WTC11 (cell line): ENCODE data around the gene PACS1. TPM values are rescaled to one million over a fixed set of nuclear protein-coding genes. Genes with fewer than 3 reads are reported as not detected.

ENCODE experiments used
- ATAC-seq: fragments of 200-7000 bp; cut with Tn5 transposase; 2 replicates; pipeline ENCODE4 v1.10.0; 2021; ENCODE audit warnings: mild to moderate bottlenecking, moderate library complexity
- CTCF ChIA-PET: fragments of 300-600 bp; sonication (Branson Sonifier 250); formaldehyde crosslinking; loops from one replicate; lab custom pipeline; 2021; ENCODE audit warnings: antibody characterized with exemption; lab: Charles Lee
- POLR2A ChIA-PET: fragments of 350-600 bp; sonication (Branson Sonifier 250); formaldehyde crosslinking; loops from one replicate; lab custom pipeline; 2021; ENCODE audit warnings: antibody characterized with exemption; lab: Charles Lee
- DNase-seq: peaks from one replicate; pipeline ENCODE4 v3.0.0; 2021; ENCODE audit warnings: low spot score
- H3K27ac Mint-ChIP-seq: 2 replicates; pipeline ENCODE4 v1.8.0; 2021; ENCODE audit warnings: mixed read lengths
- H3K27me3 Mint-ChIP-seq: 2 replicates; pipeline ENCODE4 v1.8.0; 2021; ENCODE audit warnings: low read depth, mild to moderate bottlenecking, moderate library complexity, mixed read lengths
- H3K36me3 Mint-ChIP-seq: 2 replicates; pipeline ENCODE4 v1.8.0; 2021; ENCODE audit warnings: mixed read lengths
- H3K4me1 Mint-ChIP-seq: 2 replicates; pipeline ENCODE4 v1.8.0; 2022; ENCODE audit warnings: mixed read lengths
- H3K4me3 Mint-ChIP-seq: 2 replicates; pipeline ENCODE4 v1.8.0; 2021; ENCODE audit warnings: mild to moderate bottlenecking, moderate library complexity, mixed read lengths
- H3K9me3 Mint-ChIP-seq: 2 replicates; pipeline ENCODE4 v1.8.0; 2021; ENCODE audit warnings: mixed read lengths
- CTCF ChIP-seq: fragments of 200-600 bp; IDR thresholded peaks from 2 replicates; pipeline ENCODE4 v1.8.0; 2022; ENCODE audit warnings: antibody characterized with exemption
- ETV6 ChIP-seq: sonication (generic); formaldehyde crosslinking; IDR thresholded peaks from 2 replicates; pipeline ENCODE4 v1.8.1; 2022; ENCODE audit warnings: mild to moderate bottlenecking, missing genetic modification reagents
- FOXJ3 ChIP-seq: sonication (generic); formaldehyde crosslinking; IDR thresholded peaks from 2 replicates; pipeline ENCODE4 v1.9.0; 2021; ENCODE audit warnings: missing genetic modification reagents, mild to moderate bottlenecking, borderline replicate concordance
- GABPB1 ChIP-seq: sonication (generic); formaldehyde crosslinking; IDR thresholded peaks from 2 replicates; pipeline ENCODE4 v1.8.1; 2023; ENCODE audit warnings: mild to moderate bottlenecking, missing genetic modification reagents
- IRF1 ChIP-seq: sonication (generic); formaldehyde crosslinking; IDR thresholded peaks from 2 replicates; pipeline ENCODE4 v1.8.0; 2023; ENCODE audit warnings: missing genetic modification reagents
- MYBL2 ChIP-seq: sonication (generic); formaldehyde crosslinking; IDR thresholded peaks from 2 replicates; pipeline ENCODE4 v1.8.1; 2023; ENCODE audit warnings: mild to moderate bottlenecking, moderate library complexity, missing genetic modification reagents
- USF1 ChIP-seq: sonication (generic); formaldehyde crosslinking; IDR thresholded peaks from 2 replicates; pipeline ENCODE4 v1.8.0; 2022; ENCODE audit warnings: mild to moderate bottlenecking, missing genetic modification reagents
- ZNF512 ChIP-seq: sonication (generic); formaldehyde crosslinking; IDR thresholded peaks from 2 replicates; pipeline ENCODE4 v1.8.1; 2022; ENCODE audit warnings: missing genetic modification reagents, borderline replicate concordance
- total RNA-seq: library from RNA; stranded (reverse); gene quantifications from 3 replicates; pipeline ENCODE4 v1.2.3, GENCODE V29; 2021
- TF ChIP-seq, protein P1 (sequence below): sonication (generic); formaldehyde crosslinking; IDR thresholded peaks from 2 replicates; pipeline ENCODE4 v1.8.1; 2023; ENCODE audit warnings: mild to moderate bottlenecking, missing genetic modification reagents, moderate library complexity
- TF ChIP-seq, protein P2 (sequence below): sonication (generic); formaldehyde crosslinking; conservative IDR thresholded peaks from 2 replicates; pipeline ENCODE4 v1.8.1; 2023; ENCODE audit warnings: mild to moderate bottlenecking, low read depth, missing genetic modification reagents, moderate library complexity
- TF ChIP-seq, protein P3 (sequence below): fragments of 250-450 bp; sonication (Bioruptor Pico); IDR thresholded peaks from 2 replicates; pipeline ENCODE4 v2.1.2; 2022; ENCODE audit warnings: mild to moderate bottlenecking, moderate library complexity
- TF ChIP-seq, protein P4 (sequence below): fragments of 250-450 bp; sonication (Bioruptor Pico); IDR thresholded peaks from 2 replicates; pipeline ENCODE4 v1.8.0; 2021; ENCODE audit warnings: mild to moderate bottlenecking

PACS1 gene
- total RNA-seq, 1 experiment from 2014 or later, result 34.8 TPM

DNA sequence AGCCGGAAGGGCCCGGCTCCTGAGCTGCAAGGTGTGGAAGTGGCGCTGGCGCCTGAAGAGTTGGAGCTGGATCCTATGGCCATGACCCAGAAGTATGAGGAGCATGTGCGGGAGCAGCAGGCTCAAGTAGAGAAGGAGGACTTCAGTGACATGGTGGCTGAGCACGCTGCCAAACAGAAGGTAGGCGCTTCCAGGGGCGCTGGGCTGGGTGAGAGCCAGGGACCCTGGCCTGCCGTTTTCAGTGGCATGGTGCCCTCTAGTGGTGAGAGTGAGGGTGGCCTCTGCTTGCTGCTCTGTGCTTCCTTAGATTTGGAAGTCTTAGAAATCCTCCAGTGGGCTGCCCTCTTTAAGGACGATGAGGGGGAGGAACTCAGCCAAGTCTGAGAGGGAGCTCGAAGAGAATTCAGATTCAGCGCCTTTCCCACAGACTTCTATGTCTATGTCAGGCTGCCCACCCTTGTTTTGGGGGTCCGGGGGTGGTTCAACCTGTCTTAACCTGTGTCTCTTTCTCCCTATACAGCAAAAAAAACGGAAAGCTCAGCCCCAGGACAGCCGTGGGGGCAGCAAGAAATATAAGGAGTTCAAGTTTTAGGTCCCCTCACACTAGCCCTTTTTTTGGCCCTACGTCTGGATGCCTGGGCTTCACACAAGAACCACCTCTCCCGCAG is 1.8 kb upstream of the PACS1 start:
- TF ChIP-seq, protein P1, sequence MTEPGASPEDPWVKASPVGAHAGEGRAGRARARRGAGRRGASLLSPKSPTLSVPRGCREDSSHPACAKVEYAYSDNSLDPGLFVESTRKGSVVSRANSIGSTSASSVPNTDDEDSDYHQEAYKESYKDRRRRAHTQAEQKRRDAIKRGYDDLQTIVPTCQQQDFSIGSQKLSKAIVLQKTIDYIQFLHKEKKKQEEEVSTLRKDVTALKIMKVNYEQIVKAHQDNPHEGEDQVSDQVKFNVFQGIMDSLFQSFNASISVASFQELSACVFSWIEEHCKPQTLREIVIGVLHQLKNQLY, result no peak
- TF ChIP-seq FOXJ3 (CRISPR knock-in tag), result no peak
- no peak for TF ChIP-seq IRF1
- no peak for TF ChIP-seq GABPB1 (CRISPR knock-in tag)
- TF ChIP-seq MYBL2 (CRISPR knock-in tag), result no peak
- TF ChIP-seq, protein P2, sequence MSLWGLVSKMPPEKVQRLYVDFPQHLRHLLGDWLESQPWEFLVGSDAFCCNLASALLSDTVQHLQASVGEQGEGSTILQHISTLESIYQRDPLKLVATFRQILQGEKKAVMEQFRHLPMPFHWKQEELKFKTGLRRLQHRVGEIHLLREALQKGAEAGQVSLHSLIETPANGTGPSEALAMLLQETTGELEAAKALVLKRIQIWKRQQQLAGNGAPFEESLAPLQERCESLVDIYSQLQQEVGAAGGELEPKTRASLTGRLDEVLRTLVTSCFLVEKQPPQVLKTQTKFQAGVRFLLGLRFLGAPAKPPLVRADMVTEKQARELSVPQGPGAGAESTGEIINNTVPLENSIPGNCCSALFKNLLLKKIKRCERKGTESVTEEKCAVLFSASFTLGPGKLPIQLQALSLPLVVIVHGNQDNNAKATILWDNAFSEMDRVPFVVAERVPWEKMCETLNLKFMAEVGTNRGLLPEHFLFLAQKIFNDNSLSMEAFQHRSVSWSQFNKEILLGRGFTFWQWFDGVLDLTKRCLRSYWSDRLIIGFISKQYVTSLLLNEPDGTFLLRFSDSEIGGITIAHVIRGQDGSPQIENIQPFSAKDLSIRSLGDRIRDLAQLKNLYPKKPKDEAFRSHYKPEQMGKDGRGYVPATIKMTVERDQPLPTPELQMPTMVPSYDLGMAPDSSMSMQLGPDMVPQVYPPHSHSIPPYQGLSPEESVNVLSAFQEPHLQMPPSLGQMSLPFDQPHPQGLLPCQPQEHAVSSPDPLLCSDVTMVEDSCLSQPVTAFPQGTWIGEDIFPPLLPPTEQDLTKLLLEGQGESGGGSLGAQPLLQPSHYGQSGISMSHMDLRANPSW (CRISPR knock-in tag), result no peak
- TF ChIP-seq, protein P3, sequence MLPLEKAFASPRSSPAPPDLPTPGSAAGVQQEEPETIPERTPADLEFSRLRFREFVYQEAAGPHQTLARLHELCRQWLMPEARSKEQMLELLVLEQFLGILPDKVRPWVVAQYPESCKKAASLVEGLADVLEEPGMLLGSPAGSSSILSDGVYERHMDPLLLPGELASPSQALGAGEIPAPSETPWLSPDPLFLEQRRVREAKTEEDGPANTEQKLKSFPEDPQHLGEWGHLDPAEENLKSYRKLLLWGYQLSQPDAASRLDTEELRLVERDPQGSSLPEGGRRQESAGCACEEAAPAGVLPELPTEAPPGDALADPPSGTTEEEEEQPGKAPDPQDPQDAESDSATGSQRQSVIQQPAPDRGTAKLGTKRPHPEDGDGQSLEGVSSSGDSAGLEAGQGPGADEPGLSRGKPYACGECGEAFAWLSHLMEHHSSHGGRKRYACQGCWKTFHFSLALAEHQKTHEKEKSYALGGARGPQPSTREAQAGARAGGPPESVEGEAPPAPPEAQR (CRISPR knock-in tag), result no peak
- TF ChIP-seq CTCF, result peak; percentile 91
- TF ChIP-seq ETV6 (CRISPR knock-in tag), result 0 out of 2 replicates have a peak, but pooled peaks have one; percentile 35
- Mint-ChIP-seq H3K9me3 (0 out of 2 replicates have a peak, but pooled peaks cover 3% of the 10 kb centered on the region), H3K27me3 (no peaks in the 10 kb centered on the region), H3K4me1 (peaks cover 26% of the 10 kb centered on the region), H3K27ac (peak overlapping the region; percentile 93), H3K4me3 (peak overlapping the region; percentile 49), H3K36me3 (peaks cover 54% of the 10 kb centered on the region)
- DNase-seq (peak; percentile 90), ATAC-seq (peak; percentile 73)
- ChIA-PET CTCF (interaction anchor here (0.6 to 4.7 kb wide), 17 partner anchors 8 to 249 kb away, joined by 3 to 43 read pairs (median 4); partner anchors contain the start of genes CCDC85B, CD248 and SF3B2), POLR2A (no interaction called here)

GRCh38 chr11:66068923-66069714 is 953 bp upstream of the PACS1 start:
- ATAC-seq, result peak; percentile 43
- DNase-seq, result peak; percentile 49
- CTCF ChIA-PET, result interaction anchor here (0.6 to 4.7 kb wide), 12 partner anchors 9 to 178 kb away, joined by 3 to 43 read pairs (median 4); partner anchors contain the start of genes CCDC85B and SF3B2

More at GRCh38 chr11:66068923-66069714, 953 bp upstream of the PACS1 start:
- TF ChIP-seq USF1 (CRISPR knock-in tag) (0 out of 2 replicates have a peak, but pooled peaks have one; percentile 6), ZNF512 (CRISPR knock-in tag) (no peak)
- TF ChIP-seq, protein P4, sequence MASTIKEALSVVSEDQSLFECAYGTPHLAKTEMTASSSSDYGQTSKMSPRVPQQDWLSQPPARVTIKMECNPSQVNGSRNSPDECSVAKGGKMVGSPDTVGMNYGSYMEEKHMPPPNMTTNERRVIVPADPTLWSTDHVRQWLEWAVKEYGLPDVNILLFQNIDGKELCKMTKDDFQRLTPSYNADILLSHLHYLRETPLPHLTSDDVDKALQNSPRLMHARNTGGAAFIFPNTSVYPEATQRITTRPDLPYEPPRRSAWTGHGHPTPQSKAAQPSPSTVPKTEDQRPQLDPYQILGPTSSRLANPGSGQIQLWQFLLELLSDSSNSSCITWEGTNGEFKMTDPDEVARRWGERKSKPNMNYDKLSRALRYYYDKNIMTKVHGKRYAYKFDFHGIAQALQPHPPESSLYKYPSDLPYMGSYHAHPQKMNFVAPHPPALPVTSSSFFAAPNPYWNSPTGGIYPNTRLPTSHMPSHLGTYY (CRISPR knock-in tag), result no peak
- POLR2A ChIA-PET, result no interaction called here
- H3K9me3 Mint-ChIP-seq, result 0 out of 2 replicates have a peak, but pooled peaks cover 2% of the 10 kb centered on the region
- H3K27me3 Mint-ChIP-seq, result no peaks in the 10 kb centered on the region
- H3K36me3 Mint-ChIP-seq, result peaks cover 49% of the 10 kb centered on the region
- peaks cover 26% of the 10 kb centered on the region for H3K4me1 Mint-ChIP-seq
- H3K4me3 Mint-ChIP-seq, result peak overlapping the region; percentile 71
- peak overlapping the region; percentile 93 for H3K27ac Mint-ChIP-seq
